ENCODE measurements around the gene HOMER2.
A peak's percentile ranks its signal among the peaks of the same experiment; 100 is the strongest.
"Not testable (repeated sequence)": the region's sequence is repeated elsewhere in the genome, so short reads cannot be mapped to it uniquely, and the experiment has no call there.

The HOMER2 gene

DNA sequence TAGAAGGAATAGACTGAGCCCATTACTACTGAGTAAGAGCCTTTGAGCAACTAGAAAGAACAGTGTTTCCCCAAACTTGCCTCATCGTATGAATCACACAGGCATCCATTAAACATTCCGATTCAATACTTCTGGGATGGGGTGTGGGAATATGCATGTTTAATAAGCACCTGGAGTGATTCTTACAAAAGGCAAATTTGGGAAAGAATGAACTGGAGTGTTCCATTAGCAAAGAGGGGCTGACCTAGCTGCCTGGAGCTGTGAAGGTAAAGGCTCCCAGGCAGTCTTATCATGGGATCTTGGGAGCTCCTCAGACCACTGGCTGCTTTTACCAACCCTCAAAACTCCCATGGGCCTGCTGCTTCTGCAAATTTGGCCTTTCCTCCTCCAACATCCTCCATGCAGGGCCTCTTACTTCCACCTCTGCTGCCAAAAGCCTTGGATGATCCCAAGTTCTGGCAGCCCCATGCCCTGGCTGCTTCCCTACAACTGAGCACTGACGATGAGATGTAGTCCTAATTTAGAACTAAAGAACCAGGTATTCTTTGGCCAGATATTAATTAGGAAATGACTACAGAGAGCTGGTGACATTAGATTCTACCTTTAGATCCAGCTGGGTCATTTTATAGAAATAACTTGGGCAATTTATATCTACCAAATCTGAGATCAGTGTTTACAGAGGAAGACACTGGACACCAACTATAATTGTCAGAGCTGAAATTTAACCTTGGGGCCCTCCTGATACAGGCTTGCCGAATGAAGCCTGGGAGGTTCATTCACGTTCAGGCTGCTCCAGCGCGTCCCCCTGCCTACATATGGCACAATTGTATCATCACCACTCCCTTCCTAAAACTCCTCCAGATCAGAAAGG lies 11.2 kb upstream of the HOMER2 start:
- DNase-seq, result peak; percentile 6

DNA sequence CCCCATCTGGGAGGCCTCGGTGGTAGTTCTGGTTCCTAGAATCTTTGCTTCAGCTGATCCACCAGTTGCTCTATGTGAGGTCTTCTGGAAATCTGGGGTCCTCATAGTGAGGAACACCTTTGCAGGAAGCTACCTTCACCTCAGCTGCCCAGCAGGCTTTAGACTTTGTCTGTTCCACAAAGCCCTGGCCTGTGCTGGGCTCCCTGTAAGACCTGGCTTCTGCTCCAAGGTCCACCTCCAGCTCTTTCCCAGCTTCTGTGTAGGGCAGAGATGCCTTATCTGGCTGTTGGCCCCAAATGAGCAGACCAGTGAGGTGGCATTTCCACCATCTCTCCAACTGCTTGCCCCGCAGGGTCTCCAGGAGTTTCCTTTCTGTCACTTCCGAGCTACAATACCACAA lies 8.2 kb upstream of the HOMER2 start:
- no peak for DNase-seq

DNA sequence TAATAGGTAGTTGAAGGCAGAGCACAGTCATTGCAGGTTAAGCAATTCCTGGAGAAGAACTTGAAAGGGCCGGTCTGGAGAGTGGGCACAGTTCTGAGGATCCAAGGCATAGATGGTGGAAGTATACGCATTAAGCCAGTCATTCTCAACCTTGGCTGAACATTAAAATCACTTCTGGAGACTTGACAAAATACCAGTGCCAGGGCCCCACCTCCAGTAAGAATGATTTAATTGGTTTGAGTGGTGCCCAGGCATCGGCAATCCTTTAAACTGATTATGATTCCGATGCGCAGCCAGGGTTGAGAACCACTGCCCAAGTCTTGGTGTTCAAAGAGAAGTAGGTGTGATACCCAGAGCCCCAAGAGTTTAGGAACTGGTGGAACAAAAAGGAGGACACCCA lies 6.9 kb upstream of the HOMER2 start:
- DNase-seq, result no peak

DNA sequence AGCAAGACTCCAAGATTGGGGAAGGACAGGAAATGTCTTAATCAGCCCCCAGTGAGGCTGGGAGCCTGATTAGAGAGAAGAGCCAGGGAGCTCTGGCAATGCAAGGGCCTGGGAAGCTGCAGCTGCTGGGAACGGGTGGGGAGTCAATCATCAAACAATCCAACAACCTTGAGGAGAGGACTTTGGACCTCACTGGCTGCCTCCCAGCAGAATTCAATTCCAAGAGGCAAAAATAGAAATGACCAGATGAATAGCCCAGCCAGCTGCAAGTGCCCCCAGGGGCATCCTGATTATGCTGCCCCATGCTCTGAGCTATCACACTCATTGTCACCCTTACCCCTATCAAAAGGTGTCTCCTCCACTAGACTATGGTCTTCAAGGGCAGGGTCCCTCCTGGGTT lies 6.1 kb upstream of the HOMER2 start:
- DNase-seq, result no peak

DNA sequence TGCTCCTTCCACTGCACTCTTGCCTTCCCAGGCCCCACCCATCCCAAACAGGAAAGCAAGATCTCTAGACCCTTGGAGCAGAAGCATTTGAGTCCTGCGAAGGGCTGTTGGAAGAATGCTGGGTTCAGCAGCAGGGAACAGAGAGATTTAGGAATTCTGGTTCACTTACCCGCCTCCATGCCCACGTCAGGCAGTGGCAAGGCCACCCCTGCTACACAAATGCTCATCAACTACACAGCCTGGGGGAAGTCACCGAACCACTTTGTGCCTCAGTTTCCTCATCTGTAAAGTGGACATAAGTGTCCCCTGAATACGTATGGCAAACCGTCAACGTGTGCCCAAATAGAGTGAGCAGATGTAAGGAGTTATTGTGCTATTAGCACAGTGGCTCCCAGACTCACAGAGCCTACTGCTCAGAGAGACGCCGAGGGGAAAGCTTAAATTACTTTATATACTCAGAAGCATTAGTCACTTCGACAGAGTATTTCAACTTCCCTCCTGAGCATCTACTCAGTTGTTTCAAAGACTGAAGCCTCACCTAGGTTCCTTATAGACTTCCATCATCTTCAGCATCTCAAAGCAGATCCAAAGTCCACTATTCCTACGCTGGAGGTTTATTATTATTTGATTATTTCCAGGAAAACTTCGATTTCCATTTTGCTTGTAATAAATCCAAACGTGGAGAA lies 905 bp downstream of the HOMER2 start:
- peak; percentile 5 for DNase-seq

DNA sequence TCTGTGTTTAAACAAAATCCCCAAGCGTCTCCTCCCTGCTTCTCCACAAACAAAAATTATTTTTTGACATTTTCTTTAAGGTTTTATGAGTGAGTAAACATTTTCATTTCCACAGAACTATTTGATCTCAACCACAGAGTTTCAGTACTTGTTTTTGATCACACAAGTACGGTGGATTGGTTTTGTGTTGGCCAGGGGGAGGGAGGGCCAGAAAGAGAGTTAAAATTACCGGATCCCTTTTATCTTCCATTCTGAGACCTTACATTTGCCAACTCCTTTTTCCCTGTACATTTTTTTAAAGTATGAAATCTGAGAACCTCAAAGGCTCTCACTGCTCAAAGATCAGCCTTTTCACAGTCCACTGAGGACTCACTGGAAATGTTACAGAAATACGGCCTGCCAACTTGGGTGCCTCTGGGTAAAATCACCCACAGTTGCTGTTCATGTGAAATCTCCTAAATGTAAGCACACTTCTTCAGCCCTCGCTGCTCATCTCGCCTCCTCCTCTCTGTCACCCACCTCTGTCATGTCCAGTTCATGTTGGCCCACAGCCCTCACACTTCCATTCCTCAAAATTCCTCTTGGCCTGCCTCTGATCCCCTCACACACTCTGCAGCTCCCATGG lies 1.7 kb downstream of the HOMER2 start:
- DNase-seq, result no peak

DNA sequence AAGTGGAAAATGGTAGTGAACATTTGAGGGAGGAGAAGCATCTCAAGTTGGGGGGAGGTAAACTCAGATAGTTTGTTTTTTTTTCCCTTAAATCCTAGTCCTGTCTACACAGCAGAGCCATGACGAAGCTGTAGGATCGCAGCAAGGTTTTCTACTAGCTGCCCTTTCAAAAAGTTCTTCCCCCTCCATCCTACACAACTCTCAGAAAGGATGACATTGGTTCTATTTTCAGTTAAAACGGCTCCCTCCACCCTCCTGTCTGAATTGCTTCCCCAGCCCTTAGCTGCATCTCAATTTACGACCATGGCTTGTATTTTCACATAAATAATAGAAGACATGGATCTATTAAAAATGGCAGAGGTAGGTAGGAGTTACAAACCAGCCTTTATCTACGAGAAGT lies 2.2 kb downstream of the HOMER2 start:
- no peak for DNase-seq

DNA sequence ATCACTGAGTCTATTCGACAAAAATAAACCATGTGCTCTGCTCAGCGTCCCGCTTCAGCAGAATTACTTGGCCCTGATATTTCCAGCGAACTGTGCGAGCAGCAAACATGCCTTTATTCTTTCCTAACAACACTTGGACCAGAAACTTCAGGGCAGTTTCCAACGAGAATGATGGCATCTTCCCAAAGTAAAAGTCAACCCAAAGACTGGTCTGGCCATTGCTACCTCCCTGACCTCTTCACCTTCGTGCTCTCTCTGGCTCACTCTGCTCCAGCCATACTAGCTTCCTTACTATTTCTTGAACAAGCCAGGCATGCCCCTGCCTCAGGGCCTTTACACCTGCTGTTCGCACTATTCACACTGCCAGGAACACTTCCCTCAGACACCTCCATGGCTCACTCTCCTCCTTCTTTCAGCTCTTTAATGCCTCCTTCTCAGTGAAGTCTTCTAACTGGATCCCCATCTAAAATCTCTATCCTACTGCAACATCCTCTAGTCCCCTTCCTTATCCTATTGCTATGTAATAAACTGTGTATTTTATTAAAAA lies 6.3 kb downstream of the HOMER2 start:
- no peak for DNase-seq

DNA sequence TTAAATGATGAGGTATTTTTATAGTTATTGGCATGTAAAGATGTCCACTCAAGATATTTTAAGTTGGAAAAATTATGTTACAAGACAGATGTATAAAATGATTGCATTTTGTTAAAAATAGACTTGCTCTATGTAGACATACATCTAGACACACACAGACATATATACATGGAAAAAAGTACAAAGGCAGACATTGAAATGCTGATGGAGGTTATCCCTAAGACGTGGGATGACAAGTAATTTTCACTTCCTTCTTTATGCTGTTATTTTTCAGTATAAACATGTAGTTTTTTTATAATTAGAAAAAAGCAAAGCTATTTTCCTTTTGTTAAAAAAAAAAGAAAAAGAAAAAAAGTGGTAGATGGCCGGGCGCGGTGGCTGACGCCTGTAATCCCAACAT lies 7.2 kb downstream of the HOMER2 start:
- DNase-seq, result no peak

DNA sequence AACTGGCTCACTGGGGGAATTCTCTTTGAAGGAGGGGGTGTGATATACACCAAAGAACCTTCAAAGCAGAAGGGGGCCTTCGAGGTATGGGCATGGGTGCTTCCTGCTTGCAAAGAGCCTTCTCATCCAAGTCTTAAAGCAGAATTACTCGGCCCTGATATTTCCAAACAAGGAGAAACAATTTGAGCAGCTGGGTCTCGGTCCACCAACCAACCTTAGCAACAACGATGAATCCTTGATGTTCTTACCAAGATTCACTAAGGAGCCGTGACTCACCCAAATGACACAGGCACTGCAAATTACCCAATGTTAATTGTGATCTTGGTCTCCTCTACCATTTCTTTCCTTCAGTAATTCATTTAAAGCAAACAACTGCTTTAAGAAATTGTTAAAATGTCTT lies 7.7 kb downstream of the HOMER2 start:
- no peak for DNase-seq

DNA sequence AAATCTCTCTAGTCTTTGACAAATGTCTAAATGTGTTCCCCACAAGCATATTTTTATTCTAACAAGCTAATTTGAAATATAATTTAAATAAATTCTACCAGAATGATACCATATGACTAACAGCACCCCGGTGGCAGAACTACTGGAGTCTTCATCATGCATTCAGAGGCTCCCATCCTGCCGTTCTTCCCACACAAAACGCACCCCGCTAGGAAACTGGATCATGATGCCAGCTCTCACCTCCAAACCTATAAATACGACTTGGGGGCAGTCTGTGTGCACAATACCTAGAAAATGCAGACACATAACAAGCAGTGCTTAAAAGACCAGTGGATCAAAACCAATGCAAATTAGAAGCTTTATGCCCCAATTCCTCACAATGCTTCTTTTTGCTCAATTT lies 8.5 kb downstream of the HOMER2 start:
- no peak for DNase-seq

DNA sequence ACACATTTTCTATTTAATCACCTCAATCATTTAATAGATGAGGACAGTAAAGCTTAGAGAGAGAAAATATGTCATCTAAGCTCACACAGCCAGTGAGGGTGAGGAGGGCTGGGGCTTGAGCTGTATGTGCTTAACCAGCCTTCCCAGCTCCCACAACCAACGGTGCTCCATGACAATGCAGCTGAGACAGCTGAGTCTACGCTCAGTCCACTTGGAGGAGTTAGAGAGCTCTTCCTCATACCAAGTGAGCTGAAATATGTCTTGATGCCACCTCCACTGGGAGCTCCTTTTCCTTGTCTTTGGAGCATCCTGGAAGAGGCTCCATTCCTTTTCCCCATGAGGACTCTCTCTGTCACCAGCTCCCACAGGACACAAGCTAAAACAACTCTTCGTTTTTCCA lies 9.3 kb downstream of the HOMER2 start:
- DNase-seq, result no peak

DNA sequence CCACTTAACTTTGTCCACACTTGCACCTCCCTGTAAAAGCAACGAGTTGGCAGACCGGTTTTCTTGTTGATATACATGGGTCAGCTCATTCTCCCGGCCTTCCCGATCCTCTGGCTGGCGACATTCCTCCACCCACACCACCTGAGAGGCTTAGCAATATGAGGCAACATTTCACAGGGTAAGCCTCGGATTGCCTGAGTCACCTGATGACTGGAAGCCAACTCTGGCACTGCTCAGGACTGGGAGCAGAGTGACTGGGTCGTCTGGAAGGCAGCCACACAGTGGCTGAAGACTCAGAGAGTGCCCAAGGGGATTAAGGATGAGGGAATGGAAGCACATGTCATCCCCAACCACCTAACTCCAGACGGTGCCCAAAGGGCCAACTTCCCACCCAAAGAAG lies 9.8 kb downstream of the HOMER2 start:
- DNase-seq, result peak; percentile 19

DNA sequence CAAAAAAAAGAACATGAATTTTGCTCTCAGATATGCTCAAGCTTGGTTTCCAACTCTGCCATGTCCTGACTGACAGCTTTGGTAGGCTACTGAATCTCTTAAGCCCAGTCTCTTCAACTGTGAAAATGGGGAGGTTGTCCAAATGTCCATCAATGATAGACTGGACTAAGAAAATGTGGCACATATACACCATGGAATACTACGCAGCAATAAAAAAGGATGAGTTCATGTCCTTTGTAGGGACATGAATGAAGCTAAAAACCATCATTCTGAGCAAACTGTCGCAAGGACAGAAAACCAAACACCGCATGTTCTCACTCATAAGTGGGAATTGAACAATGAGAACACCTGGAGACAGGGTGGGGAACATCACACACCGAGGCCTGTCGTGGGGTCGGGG lies 12.8 kb downstream of the HOMER2 start:
- DNase-seq, result not testable (repeated sequence)

DNA sequence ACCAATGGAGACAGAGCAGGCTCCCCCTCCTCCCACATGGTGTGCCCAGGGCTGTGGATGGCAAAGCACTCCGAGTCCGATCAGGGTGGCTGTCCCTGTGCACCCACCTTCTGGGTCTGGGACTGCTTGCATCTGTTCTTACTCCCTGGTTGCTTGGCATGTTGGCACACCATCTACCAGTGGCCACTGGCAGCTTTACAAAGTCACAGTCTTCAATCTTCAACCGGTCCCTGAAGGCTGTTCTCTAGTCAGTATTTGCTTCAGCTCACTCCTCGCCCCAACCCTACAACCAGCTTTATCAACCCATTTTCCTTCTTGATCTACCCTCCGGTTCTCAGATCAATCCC lies 14.8 kb downstream of the HOMER2 start:
- no peak for DNase-seq

DNA sequence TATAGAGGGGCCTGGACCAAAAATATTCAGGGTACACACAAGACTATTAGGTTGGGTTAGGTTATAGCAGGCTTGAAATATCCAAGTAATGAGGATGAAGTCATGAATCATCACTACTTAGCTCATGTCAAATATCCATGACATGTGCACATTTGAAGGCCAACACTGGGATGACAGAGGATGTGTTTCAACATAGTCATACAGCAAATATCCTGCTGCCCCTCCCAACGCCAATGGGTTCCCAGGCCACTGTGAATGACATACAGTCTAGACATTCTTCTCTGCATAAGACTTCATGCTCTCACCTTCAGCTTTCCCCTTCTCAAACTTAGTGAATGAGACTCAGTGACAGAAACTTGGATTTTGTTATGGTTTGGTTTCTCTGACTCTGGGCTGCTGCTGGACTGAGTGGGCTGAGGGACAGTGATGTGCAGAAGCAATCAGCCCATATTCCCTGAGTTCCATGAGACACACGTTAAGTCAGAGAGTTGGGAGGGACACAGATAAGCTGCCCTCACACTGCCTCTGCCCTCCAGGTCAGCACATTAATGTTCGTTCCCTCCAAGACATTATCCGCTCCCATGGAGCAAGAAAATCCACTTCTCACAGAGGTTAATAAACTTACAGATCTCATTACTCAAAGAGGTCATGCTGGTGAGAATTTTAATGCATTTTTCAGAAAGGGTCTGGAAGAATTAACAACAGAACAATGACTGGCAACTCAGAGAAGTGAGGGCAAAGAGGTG lies 15.4 kb downstream of the HOMER2 start:
- DNase-seq, result peak; percentile 45

DNA sequence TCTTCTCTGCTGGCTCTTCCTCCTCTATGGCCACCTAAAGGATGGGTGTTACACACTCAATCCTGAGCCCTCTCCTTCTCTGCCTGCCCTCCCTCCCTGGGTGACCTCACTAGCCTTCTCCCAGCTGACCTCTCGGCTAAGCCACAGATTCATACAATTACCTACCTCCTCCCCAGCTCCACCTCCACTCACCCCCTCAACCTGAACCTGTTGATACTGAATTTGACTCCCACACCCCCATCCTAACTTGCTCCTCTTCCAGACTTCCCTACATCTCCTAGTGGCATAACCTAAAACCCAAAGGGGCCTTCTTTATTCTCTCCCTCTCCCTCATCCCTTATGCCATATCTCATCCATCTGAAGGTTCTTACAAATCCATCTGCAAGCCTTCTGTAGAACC lies 17.1 kb downstream of the HOMER2 start:
- DNase-seq, result no peak

DNA sequence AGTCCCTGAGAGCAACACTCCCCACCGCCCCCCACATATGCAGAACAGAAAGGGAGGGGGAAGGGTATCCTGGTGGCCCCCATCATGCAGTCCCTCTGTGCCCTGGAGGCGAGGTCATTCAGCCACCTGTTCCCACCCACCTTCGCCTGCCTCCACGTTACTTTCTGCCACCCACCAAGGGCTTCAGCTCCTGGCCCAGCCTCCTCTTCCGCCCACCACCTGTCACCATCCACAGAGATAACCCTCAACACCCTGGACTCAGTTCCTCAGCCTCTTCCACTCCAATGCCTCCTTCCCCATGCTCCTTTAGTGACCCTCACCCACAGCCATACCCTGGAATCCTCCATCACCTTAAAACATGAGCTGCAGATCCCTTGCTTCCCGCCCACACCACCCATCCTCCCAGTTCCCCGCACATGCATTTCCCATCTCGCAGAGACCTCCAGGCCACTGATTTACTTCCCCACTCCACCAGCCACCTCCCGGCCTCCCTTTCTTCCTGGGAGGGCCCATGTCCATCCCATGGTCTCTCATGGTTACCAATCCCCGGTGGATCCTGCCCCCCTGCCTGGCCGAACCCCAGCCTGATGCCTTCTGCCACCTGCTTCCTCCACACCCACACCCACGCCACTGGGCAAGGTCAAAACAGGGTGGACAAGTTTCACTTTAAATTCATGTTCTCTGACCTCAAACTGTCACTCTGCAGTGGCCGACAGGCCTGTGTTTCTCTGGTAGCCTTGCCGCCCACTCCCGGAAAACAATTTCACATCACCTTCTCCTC lies 18.2 kb downstream of the HOMER2 start:
- DNase-seq, result no peak

DNA sequence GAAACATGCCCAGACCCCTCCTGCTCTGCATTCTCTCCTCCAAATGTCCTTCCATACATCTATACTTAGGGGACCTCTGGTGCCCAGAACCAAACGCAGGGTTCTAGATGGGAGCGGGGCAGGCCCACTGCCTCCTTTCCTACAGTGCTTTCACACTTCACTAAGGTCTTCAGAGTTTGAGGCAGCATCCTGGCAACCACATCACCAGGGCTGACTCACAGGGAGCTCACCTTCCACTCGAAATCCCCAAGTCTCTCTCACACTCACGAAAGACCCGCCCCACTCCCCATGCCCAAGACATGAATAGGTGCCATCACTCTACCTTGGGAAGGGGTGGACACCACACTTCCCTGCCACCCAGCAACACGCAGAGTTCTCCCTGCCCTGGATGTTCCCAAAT lies 18.9 kb downstream of the HOMER2 start:
- no peak for DNase-seq

DNA sequence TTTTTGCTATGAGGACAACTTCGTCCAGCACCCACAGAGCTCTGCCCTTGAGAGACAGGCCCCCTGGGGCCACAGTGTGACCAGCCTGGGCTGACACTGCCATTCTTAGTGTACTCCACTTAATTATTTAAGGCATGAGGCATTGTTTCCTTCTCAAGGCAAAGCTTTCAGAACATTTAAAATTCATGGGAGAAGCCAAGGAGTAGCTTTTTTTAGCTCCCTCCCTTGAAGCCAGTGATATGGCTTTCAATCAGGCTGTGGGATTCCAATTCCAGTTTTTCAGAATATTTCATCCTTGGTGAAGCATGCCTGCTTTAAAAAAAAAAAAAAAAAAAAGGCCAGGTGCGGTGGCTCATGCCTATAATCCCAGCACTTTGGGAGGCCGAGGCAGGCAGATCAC lies 21.3 kb downstream of the HOMER2 start:
- no peak for DNase-seq

DNA sequence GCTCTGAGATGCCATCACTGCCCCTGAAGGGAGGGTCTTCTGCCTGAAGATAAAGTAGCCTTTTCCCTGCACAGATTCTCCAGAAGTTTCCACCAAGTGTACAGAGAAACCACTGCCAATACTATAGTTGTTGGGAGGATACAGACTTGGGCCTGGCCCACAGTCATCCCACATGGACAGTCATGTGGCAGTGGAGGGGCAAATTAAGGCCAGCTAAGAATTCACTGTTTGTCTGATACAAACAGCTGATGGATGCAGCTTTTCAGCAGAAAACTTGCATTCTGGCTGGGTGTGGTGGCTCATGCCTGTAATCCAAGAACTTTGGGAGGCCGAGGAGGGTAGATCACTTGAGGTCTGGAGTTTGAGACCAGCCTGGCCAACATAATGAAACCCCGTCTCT lies 22.1 kb downstream of the HOMER2 start:
- no peak for DNase-seq

DNA sequence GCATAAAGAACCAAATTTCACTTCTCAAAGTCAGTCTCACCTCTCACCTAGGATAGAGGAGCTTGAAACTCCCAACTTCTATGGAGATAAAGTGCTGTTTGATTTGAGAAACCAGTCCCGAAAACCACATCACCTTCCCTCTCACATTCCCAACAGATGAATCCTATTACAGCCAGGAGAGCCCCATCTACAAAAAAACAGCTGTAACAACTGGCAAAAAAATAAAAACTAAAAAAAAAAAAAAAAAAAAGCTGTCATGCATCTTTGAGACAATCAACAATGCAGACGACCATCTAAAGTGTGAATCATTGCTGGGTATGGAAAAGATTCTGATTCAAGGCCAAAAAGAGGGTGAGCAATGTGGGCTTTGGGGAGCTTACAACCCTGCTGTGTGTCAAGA lies 23.8 kb downstream of the HOMER2 start:
- DNase-seq, result no peak
